ENCODE measurements around the gene ATG13.

DNA sequence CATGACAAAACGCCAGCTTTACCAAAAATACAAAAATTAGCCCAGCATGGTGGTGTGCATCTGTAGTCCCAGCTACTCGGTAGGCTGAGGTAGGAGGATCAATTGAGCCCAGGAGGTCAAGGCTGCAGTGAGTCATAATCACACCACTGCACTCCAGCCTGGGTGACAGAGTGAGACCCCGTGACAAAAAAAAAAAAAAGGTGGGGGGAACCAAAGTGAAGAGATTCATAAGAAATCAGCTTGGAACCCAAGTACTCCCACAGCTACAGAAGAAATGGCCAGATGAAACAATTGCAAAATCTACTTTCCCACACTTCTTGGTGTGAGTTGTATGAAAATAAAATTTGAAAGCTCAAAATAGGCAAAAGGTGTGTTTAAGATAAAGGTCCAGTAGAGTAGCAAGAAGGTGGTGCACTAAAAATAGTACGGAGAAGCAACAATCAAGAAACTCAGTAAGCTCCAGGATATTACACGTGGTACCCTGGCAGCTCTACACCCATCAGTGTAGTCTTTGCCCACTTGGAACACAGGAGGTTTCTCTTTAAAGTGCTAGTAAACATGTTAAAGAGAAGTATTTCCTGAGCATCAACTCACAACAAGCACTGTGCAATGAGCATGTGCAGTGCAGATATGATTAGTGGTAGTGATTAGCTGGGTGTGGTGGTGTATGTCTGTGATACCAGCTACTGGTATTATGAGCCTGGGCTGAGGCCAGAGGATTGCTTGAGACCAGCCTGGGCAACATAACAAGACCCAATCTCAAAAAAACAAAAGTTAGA, 5.6 kb upstream of the ATG13 start:
- no peak for TF ChIP-seq POLR2AphosphoS5 (IDR thresholded peaks at IDR 0.05; ENCODE audit: insufficient read depth in 1 of 2, low read depth in 1 of 2)
- TF ChIP-seq, protein P1, sequence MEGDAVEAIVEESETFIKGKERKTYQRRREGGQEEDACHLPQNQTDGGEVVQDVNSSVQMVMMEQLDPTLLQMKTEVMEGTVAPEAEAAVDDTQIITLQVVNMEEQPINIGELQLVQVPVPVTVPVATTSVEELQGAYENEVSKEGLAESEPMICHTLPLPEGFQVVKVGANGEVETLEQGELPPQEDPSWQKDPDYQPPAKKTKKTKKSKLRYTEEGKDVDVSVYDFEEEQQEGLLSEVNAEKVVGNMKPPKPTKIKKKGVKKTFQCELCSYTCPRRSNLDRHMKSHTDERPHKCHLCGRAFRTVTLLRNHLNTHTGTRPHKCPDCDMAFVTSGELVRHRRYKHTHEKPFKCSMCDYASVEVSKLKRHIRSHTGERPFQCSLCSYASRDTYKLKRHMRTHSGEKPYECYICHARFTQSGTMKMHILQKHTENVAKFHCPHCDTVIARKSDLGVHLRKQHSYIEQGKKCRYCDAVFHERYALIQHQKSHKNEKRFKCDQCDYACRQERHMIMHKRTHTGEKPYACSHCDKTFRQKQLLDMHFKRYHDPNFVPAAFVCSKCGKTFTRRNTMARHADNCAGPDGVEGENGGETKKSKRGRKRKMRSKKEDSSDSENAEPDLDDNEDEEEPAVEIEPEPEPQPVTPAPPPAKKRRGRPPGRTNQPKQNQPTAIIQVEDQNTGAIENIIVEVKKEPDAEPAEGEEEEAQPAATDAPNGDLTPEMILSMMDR (IDR thresholded peaks at IDR 0.05): no peak
